Measurements from ENCODE around the gene CTDP1.

The CTDP1 gene

GRCh38 chr18:79680100-79680879 is 687 bp downstream of the CTDP1 start (continued):
- peak; percentile 4; the same call in 1 of the 2 replicates for TF ChIP-seq SP2 (tag by site-specific recombination; IDR thresholded peaks at IDR 0.05)

- Histone ChIP-seq H3K4me3 (ENCODE audit: low read depth, low read length) (peak overlapping the region; percentile 92), H3K36me3 (ENCODE audit: control insufficient read depth in 2 of 2, insufficient read depth in 1 of 2, low read length in 2 of 2) (peaks cover 4 to 15% of the 10 kb centered on the region in 2 experiments; a peak in 2 of 3 replicates), H3K27ac (ENCODE audit: extremely low read depth, low read depth, low read length) (no peak overlapping the region), H3K4me1 (ENCODE audit: control insufficient read depth, insufficient read depth, low read length) (peaks cover 20% of the 10 kb centered on the region), H3K9me3 (ENCODE audit: control insufficient read depth, insufficient read depth, low read depth, low read length) (no peaks in the 10 kb centered on the region)
- POLR2A ChIA-PET: no interaction called here
- no peak for TF ChIP-seq INSM2 (tag by site-specific recombination; IDR thresholded peaks at IDR 0.05)
- no peak for TF ChIP-seq ZNF830 (tag by site-specific recombination; IDR thresholded peaks at IDR 0.05; ENCODE audit: low read depth)
- no peak for TF ChIP-seq OVOL3 (tag by site-specific recombination; IDR thresholded peaks at IDR 0.05)
- TF ChIP-seq ZXDB (tag by site-specific recombination; IDR thresholded peaks at IDR 0.05): no peak
- TF ChIP-seq, protein P1, sequence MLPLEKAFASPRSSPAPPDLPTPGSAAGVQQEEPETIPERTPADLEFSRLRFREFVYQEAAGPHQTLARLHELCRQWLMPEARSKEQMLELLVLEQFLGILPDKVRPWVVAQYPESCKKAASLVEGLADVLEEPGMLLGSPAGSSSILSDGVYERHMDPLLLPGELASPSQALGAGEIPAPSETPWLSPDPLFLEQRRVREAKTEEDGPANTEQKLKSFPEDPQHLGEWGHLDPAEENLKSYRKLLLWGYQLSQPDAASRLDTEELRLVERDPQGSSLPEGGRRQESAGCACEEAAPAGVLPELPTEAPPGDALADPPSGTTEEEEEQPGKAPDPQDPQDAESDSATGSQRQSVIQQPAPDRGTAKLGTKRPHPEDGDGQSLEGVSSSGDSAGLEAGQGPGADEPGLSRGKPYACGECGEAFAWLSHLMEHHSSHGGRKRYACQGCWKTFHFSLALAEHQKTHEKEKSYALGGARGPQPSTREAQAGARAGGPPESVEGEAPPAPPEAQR (tag by site-specific recombination; IDR thresholded peaks at IDR 0.05): no peak
- no peak for TF ChIP-seq ZNF510 (tag by site-specific recombination; IDR thresholded peaks at IDR 0.05; ENCODE audit: insufficient replicate concordance)
- TF ChIP-seq ZBTB48 (tag by site-specific recombination; IDR thresholded peaks at IDR 0.05): no peak
- TF ChIP-seq ZNF24 (tag by site-specific recombination; IDR thresholded peaks at IDR 0.05): no peak
- TF ChIP-seq ZNF132 (tag by site-specific recombination; IDR thresholded peaks at IDR 0.05; ENCODE audit: borderline replicate concordance): no peak
- CTCF ChIA-PET: interaction anchor here (0.9 kb wide), 1 partner anchor 9 kb away, joined by 3 read pairs; no protein-coding TSS in a partner anchor
Measured at GRCh38 chr18:79680891-79681339, 1.3 kb downstream of the CTDP1 start.

GRCh38 chr18:79681484-79682387 is 2.1 kb downstream of the CTDP1 start:
- peaks cover 20% of the 10 kb centered on the region for H3K4me1 ChIP-seq (ENCODE audit: control insufficient read depth, insufficient read depth, low read length)
- CTCF ChIA-PET: interaction anchor here (0.7 kb wide), 1 partner anchor 300 kb away, joined by 4 read pairs; no protein-coding TSS in a partner anchor
- no peak overlapping the region for H3K27ac ChIP-seq (ENCODE audit: extremely low read depth, low read depth, low read length)
- TF ChIP-seq ZBTB48 (tag by site-specific recombination; IDR thresholded peaks at IDR 0.05) (no peak), ZNF132 (tag by site-specific recombination; IDR thresholded peaks at IDR 0.05; ENCODE audit: borderline replicate concordance) (no peak), KLF17 (tag by site-specific recombination; IDR thresholded peaks at IDR 0.05) (0 out of 2 replicates have a peak, but pooled peaks have one; percentile 48), ZNF175 (tag by site-specific recombination; IDR thresholded peaks at IDR 0.05) (no peak), GLIS1 (tag by site-specific recombination; IDR thresholded peaks at IDR 0.05) (peak; percentile 47), ZNF354C (tag by site-specific recombination; IDR thresholded peaks at IDR 0.05; ENCODE audit: borderline replicate concordance, low read depth) (no peak), ZBTB21 (tag by site-specific recombination; IDR thresholded peaks at IDR 0.05) (peak; percentile 63), SP3 (tag by site-specific recombination; IDR thresholded peaks at IDR 0.05) (0 out of 2 replicates have a peak, but pooled peaks have one; percentile 37), KLF9 (tag by site-specific recombination; IDR thresholded peaks at IDR 0.05; ENCODE audit: low read depth) (peak; percentile 67), GLIS2 (tag by site-specific recombination; IDR thresholded peaks at IDR 0.05) (no peak), ZNF211 (tag by site-specific recombination; IDR thresholded peaks at IDR 0.05; ENCODE audit: low read depth) (no peak), KLF16 (tag by site-specific recombination; IDR thresholded peaks at IDR 0.05) (peak; percentile 59; the same call in 1 of the 2 replicates), SP2 (tag by site-specific recombination; IDR thresholded peaks at IDR 0.05) (peak; percentile 26; the same call in 1 of the 2 replicates), ZNF274 (IDR thresholded peaks at IDR 0.05; ENCODE audit: low read length) (no peak), ZNF274 (tag by site-specific recombination; IDR thresholded peaks at IDR 0.05; ENCODE audit: borderline replicate concordance) (no peak)
- TF ChIP-seq, protein P2, sequence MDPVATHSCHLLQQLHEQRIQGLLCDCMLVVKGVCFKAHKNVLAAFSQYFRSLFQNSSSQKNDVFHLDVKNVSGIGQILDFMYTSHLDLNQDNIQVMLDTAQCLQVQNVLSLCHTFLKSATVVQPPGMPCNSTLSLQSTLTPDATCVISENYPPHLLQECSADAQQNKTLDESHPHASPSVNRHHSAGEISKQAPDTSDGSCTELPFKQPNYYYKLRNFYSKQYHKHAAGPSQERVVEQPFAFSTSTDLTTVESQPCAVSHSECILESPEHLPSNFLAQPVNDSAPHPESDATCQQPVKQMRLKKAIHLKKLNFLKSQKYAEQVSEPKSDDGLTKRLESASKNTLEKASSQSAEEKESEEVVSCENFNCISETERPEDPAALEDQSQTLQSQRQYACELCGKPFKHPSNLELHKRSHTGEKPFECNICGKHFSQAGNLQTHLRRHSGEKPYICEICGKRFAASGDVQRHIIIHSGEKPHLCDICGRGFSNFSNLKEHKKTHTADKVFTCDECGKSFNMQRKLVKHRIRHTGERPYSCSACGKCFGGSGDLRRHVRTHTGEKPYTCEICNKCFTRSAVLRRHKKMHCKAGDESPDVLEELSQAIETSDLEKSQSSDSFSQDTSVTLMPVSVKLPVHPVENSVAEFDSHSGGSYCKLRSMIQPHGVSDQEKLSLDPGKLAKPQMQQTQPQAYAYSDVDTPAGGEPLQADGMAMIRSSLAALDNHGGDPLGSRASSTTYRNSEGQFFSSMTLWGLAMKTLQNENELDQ (tag by site-specific recombination; IDR thresholded peaks at IDR 0.05; ENCODE audit: low read depth): no peak

More at GRCh38 chr18:79681484-79682387, 2.1 kb downstream of the CTDP1 start:
- Histone ChIP-seq H3K4me3 (ENCODE audit: low read depth, low read length) (no peak overlapping the region), H3K36me3 (ENCODE audit: control insufficient read depth in 2 of 2, insufficient read depth in 1 of 2, low read length in 2 of 2) (peaks cover 0 to 9% of the 10 kb centered on the region in 2 experiments; a peak in 1 of 3 replicates), H3K9me3 (ENCODE audit: control insufficient read depth, insufficient read depth, low read depth, low read length) (no peaks in the 10 kb centered on the region)
- POLR2A ChIA-PET: no interaction called here

Data from HEK293 (cell line).